IMR-90 (cell line): ENCODE results near the gene ATP2A3. TPM values are rescaled to one million over a fixed set of nuclear protein-coding genes. Genes with fewer than 3 reads are reported as not detected.
A peak's percentile ranks its signal among the peaks of the same experiment; 100 is the strongest.

Experiments
- ATAC-seq: fragments of 200-7000 bp; cut with Tn5 transposase; 2 replicates; pipeline ENCODE4 v1.9.1; 2020; ENCODE audit warnings: low read depth, mild to moderate bottlenecking, moderate library complexity
- BruUV-seq: library from RNA; stranded (reverse); fragments of 400-500 nt; replicated peaks from 2 replicates; lab custom pipeline; 2021; lab: Mats Ljungman, UMichigan
- CTCF ChIA-PET: fragments of 300-600 bp; formaldehyde crosslinking; extraction: SDS; loops from one replicate; lab custom pipeline; 2021; ENCODE audit warnings: antibody characterized with exemption; lab: Yijun Ruan, JAX
- POLR2A ChIA-PET: fragments of 300-600 bp; sonication (Branson Sonifier 250); formaldehyde crosslinking; loops from one replicate; lab custom pipeline; 2022; ENCODE audit warnings: antibody characterized with exemption; ENCODE audit not compliant: unreplicated experiment; lab: Charles Lee
- DNase-seq: peaks from one replicate; pipeline ENCODE4 v3.0.0; 2013
- H2AFZ ChIP-seq: replicated peaks from 2 replicates; pipeline ENCODE3; 2013; ENCODE audit warnings: low read length, mild to moderate bottlenecking; ENCODE audit not compliant: poor library complexity
- H2AK5ac ChIP-seq: 2 replicates; pipeline ENCODE4 v1.6.1; 2013; ENCODE audit warnings: low read depth, low read length, inconsistent platforms
- H2AK9ac ChIP-seq: replicated peaks from 2 replicates; pipeline ENCODE3; 2013; ENCODE audit warnings: mild to moderate bottlenecking, low read depth, low read length, moderate library complexity; ENCODE audit not compliant: poor library complexity
- H2BK120ac ChIP-seq: 2 replicates; pipeline ENCODE4 v1.6.1; 2013; ENCODE audit warnings: low read depth, low read length, inconsistent platforms
- H2BK15ac ChIP-seq: 3 replicates; pipeline ENCODE4 v1.6.1; 2013; ENCODE audit warnings: low read depth, low read length, inconsistent platforms
- H2BK20ac ChIP-seq: 2 replicates; pipeline ENCODE4 v1.6.1; 2013; ENCODE audit warnings: low read depth, mild to moderate bottlenecking, inconsistent platforms, low read length, moderate library complexity
- H2BK5ac ChIP-seq: 2 replicates; pipeline ENCODE4 v1.6.1; 2013; ENCODE audit warnings: mild to moderate bottlenecking, low read depth, low read length, inconsistent platforms; ENCODE audit not compliant: poor library complexity, severe bottlenecking
- H3K14ac ChIP-seq: replicated peaks from 2 replicates; pipeline ENCODE4 v1.6.1; 2013; ENCODE audit warnings: low read depth, low read length, inconsistent platforms
- H3K18ac ChIP-seq: 2 replicates; pipeline ENCODE4 v1.6.1; 2013; ENCODE audit warnings: low read depth, low read length, control low read depth
- H3K23ac ChIP-seq: 2 replicates; pipeline ENCODE4 v1.6.1; 2013; ENCODE audit warnings: low read depth, low read length, inconsistent platforms
- H3K27ac ChIP-seq: 2 replicates; pipeline ENCODE4 v1.5.1; 2013; ENCODE audit warnings: mild to moderate bottlenecking, control low read depth, low read length; ENCODE audit not compliant: insufficient read depth
- H3K27me3 ChIP-seq: 2 replicates; pipeline ENCODE4 v1.6.1; 2013; ENCODE audit warnings: low read length; ENCODE audit not compliant: control insufficient read depth, insufficient read depth
- H3K36me3 ChIP-seq: 2 replicates; pipeline ENCODE4 v1.6.1; 2013; ENCODE audit warnings: low read length, mixed read lengths; ENCODE audit not compliant: control insufficient read depth, insufficient read depth
- H3K4ac ChIP-seq: 2 replicates; pipeline ENCODE4 v1.6.1; 2013; ENCODE audit warnings: low read depth, low read length, inconsistent platforms
- H3K4me1 ChIP-seq: 2 replicates; pipeline ENCODE4 v1.6.1; 2013; ENCODE audit warnings: low read length, mixed read lengths; ENCODE audit not compliant: control insufficient read depth, insufficient read depth
- H3K4me2 ChIP-seq: 2 replicates; pipeline ENCODE4 v1.6.1; 2013; ENCODE audit warnings: low read depth, mild to moderate bottlenecking, control low read depth, low read length, moderate library complexity
- H3K4me3 ChIP-seq: 2 replicates; pipeline ENCODE4 v1.5.1; 2013; ENCODE audit warnings: low read depth, mild to moderate bottlenecking, control low read depth, low read length, moderate library complexity; ENCODE audit not compliant: insufficient read depth
- H3K56ac ChIP-seq: 2 replicates; pipeline ENCODE4 v1.6.1; 2013; ENCODE audit warnings: low read length, inconsistent platforms; ENCODE audit not compliant: insufficient read depth; ENCODE audit errors: extremely low read depth
- H3K79me1 ChIP-seq, 2 experiments: 2 replicates each; pipeline ENCODE4 v1.6.1; 2013; ENCODE audit warnings: low read length in 2 of 2, inconsistent platforms in 1 of 2, low read depth in 1 of 2
- H3K9ac ChIP-seq: 2 replicates; pipeline ENCODE4 v1.6.1; 2013; ENCODE audit warnings: low read depth, low read length, control low read depth
- H3K9me1 ChIP-seq: 2 replicates; pipeline ENCODE4 v1.6.1; 2013; ENCODE audit warnings: low read length, inconsistent platforms; ENCODE audit not compliant: insufficient read depth
- H3K9me3 ChIP-seq: 2 replicates; pipeline ENCODE4 v1.6.1; 2013; ENCODE audit warnings: low read length; ENCODE audit not compliant: control insufficient read depth, insufficient read depth
- H4K20me1 ChIP-seq: 2 replicates; pipeline ENCODE4 v1.6.1; 2013; ENCODE audit warnings: low read length, inconsistent platforms; ENCODE audit not compliant: insufficient read depth
- H4K5ac ChIP-seq: 2 replicates; pipeline ENCODE4 v1.6.1; 2013; ENCODE audit warnings: mild to moderate bottlenecking, low read depth, low read length, control low read depth
- H4K8ac ChIP-seq, 2 experiments: 2 replicates each; pipeline ENCODE4 v1.6.1; 2013; ENCODE audit warnings: low read depth in 2 of 2, low read length in 2 of 2, control low read depth in 1 of 2, inconsistent platforms in 1 of 2
- H4K91ac ChIP-seq: 2 replicates; pipeline ENCODE4 v1.6.1; 2013; ENCODE audit warnings: low read depth, low read length, inconsistent platforms; ENCODE audit not compliant: insufficient read depth
- BHLHE40 ChIP-seq: fragments of 150-350 bp; IDR thresholded peaks from 2 replicates; pipeline ENCODE4 v1.6.1; 2016; ENCODE audit warnings: mild to moderate bottlenecking, low read depth, low read length
- CEBPB ChIP-seq: IDR thresholded peaks from 2 replicates; pipeline ENCODE4 v1.6.1; 2012; ENCODE audit warnings: low read depth, low read length, improper control_type of control experiment
- CHD1 ChIP-seq: IDR thresholded peaks from 2 replicates; pipeline ENCODE4 v1.6.1; 2012; ENCODE audit warnings: low read depth, low read length, improper control_type of control experiment
- FOS ChIP-seq: fragments of 150-350 bp; IDR thresholded peaks from 2 replicates; pipeline ENCODE4 v1.6.1; 2016; ENCODE audit warnings: low read depth, low read length
- MAFK ChIP-seq: IDR thresholded peaks from 2 replicates; pipeline ENCODE4 v1.6.1; 2012; ENCODE audit warnings: low read depth, low read length, improper control_type of control experiment
- MXI1 ChIP-seq: IDR thresholded peaks from 2 replicates; pipeline ENCODE4 v1.6.1; 2012; ENCODE audit warnings: low read depth, mild to moderate bottlenecking, low read length, moderate library complexity, borderline replicate concordance
- NFE2L2 ChIP-seq: fragments of 150-350 bp; IDR thresholded peaks from 2 replicates; pipeline ENCODE4 v1.6.1; 2016; ENCODE audit warnings: low read depth, mild to moderate bottlenecking, low read length
- POLR2A ChIP-seq: IDR thresholded peaks from 2 replicates; pipeline ENCODE4 v1.6.1; 2012; ENCODE audit warnings: mild to moderate bottlenecking, low read depth, low read length
- RCOR1 ChIP-seq: IDR thresholded peaks from 2 replicates; pipeline ENCODE4 v1.6.1; 2012; ENCODE audit warnings: mild to moderate bottlenecking, low read length, improper control_type of control experiment; ENCODE audit not compliant: insufficient replicate concordance
- SMC3 ChIP-seq: fragments of 150-350 bp; IDR thresholded peaks from 2 replicates; pipeline ENCODE4 v1.6.1; 2016; ENCODE audit warnings: low read depth, mild to moderate bottlenecking, antibody characterized with exemption, low read length, moderate library complexity
- WGBS, 2 experiments: methylation state at CpG; one replicate each; pipeline versions ENCODE4 v1.1.5 to v1.1.7; 2013; ENCODE audit warnings: missing lambda C conversion rate in 2 of 2; ENCODE audit not compliant: insufficient read length in 1 of 2; ENCODE audit errors: extremely low coverage in 2 of 2; 5-methylcytosine and 5-hydroxymethylcytosine counted together
- dilution Hi-C: fragments of 300-500 bp; cut with HindIII; formaldehyde crosslinking; loops from one replicate; pipeline ENCODE4 v1.14.3; 2018; ENCODE audit warnings: low sequenced_read_pairs; ENCODE audit not compliant: unreplicated experiment
- in situ Hi-C: fragments of 300-500 bp; cut with MboI; formaldehyde crosslinking; loops from 3 replicates; pipeline ENCODE4 v1.14.3; 2019; ENCODE audit warnings: low sequenced_read_pairs, inconsistent platforms, mixed read lengths
- intact Hi-C: fragments of 100-400 bp; cut with micrococcal nuclease; formaldehyde crosslinking; loops from 2 replicates; pipeline ENCODE4 v1.10.0; 2022
- polyA plus RNA-seq, 3 experiments: library from polyadenylated mRNA; depleted of rRNA; stranded (reverse); fragments of >200 nt; gene quantifications; 2 replicates each; pipeline ENCODE4 v1.2.3, GENCODE V29; 2012; ENCODE audit warnings: low replicate concordance in 1 of 3
- total RNA-seq: library from RNA; depleted of rRNA; stranded (reverse); fragments of >200 nt; gene quantifications from 2 replicates; pipeline ENCODE4 v1.2.3, GENCODE V29; 2012
- TF ChIP-seq, protein P1 (sequence below): fragments of 150-350 bp; IDR thresholded peaks from 2 replicates; pipeline ENCODE4 v1.6.1; 2016; ENCODE audit warnings: low read depth, mild to moderate bottlenecking, low read length, moderate library complexity, borderline replicate concordance

ATP2A3 gene
- total and polyA plus RNA-seq, 2 of the 4 experiments (the other 2 are of a cell fraction) = 0.18 to 0.63 TPM

DNA sequence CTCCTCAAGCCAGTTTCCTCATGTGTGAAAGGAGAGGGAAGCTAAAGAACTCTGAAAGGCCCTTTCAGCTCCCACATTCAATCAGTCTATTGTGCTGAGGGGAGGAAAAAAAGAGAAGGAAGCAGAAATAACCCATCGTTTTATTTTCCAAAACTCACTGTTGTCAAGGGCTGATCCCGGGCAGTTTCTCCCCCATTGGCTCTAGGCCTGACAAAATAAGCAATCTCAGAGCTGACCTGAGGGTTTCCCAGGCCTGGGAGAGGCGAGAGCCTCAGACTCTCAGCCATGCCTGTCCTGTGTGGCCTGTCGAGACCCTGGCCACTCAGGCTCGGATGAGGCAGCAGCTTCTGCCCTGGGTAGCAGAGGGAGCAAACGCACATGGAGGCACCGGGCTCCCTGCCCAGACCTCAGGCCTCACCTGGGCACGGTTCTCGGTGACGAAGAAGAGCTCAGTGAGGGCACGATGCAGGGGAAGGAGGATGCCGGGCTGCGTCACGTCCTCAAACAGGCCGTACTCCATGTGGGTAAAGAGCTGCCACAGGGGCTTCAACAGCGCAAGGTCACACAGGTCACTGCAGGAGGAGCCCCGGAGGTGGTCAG is 45.0 kb upstream of the ATP2A3 start:
- Histone ChIP-seq H2AK9ac (no peak overlapping the region), H3K9me3 (no peaks in the 10 kb centered on the region), H3K4me3 (no peak overlapping the region), H3K56ac (no peak overlapping the region), H3K27ac (peak overlapping the region; percentile 68; the same call in 1 of the 2 replicates), H3K9me1 (peaks cover 26% of the 10 kb centered on the region), H2AFZ (no peak overlapping the region), H3K23ac (no peak overlapping the region), H3K4me2 (no peak overlapping the region; the same call in 1 of the 2 replicates), H2BK15ac (no peak overlapping the region; the same call in 2 of the 3 replicates), H2BK120ac (0 out of 2 replicates have a peak overlapping the region, but pooled peaks have one; percentile 57), H3K9ac (no peak overlapping the region), H4K91ac (peak overlapping the region; percentile 3; the same call in 1 of the 2 replicates), H3K36me3 (peaks cover 48% of the 10 kb centered on the region), H3K4me1 (peaks cover 23% of the 10 kb centered on the region), H3K4ac (peak overlapping the region; percentile 8), H3K14ac (0 out of 2 replicates have a peak overlapping the region, but pooled peaks have one; percentile 66), H3K79me1 (peaks cover 0 to 26% of the 10 kb centered on the region in 2 experiments; a peak in 2 of 4 replicates), H3K18ac (no peak overlapping the region; the same call in 1 of the 2 replicates), H4K8ac (peak overlapping the region in 1 of 2 experiments; percentile 19; a peak in 1 of 4 replicates), H3K27me3 (no peaks in the 10 kb centered on the region), H2AK5ac (peak overlapping the region; percentile 68; the same call in 1 of the 2 replicates), H2BK5ac (no peak overlapping the region), H4K20me1 (peaks cover 19% of the 10 kb centered on the region), H2BK20ac (no peak overlapping the region), H4K5ac (no peak overlapping the region)
- TF ChIP-seq, protein P1, sequence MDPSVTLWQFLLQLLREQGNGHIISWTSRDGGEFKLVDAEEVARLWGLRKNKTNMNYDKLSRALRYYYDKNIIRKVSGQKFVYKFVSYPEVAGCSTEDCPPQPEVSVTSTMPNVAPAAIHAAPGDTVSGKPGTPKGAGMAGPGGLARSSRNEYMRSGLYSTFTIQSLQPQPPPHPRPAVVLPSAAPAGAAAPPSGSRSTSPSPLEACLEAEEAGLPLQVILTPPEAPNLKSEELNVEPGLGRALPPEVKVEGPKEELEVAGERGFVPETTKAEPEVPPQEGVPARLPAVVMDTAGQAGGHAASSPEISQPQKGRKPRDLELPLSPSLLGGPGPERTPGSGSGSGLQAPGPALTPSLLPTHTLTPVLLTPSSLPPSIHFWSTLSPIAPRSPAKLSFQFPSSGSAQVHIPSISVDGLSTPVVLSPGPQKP = no peak
- TF ChIP-seq CHD1 (no peak), NFE2L2 (no peak), MAFK (no peak), MXI1 (no peak), RCOR1 (no peak), FOS (no peak), CEBPB (no peak), SMC3 (no peak), BHLHE40 (no peak), POLR2A (no peak)
- ATAC-seq (peak; percentile 16; the same call in 1 of the 2 replicates), DNase-seq (peak; percentile 62)
- in situ Hi-C loops = loop anchor here (5.0 to 25.0 kb wide), 2 partner anchors 97 to 272 kb away; no protein-coding TSS in a partner anchor
- BruUV-seq = no TSS peak
- intact Hi-C loops = loop anchor here (2.0 kb wide), 1 partner anchor 94 kb away; no protein-coding TSS in a partner anchor
- dilution Hi-C loops = no loop called here
- CTCF ChIA-PET = interaction anchor here (1.0 to 2.6 kb wide), 5 partner anchors 8 to 271 kb away, joined by 3 to 11 read pairs (median 8); no protein-coding TSS in a partner anchor
- 85% methylated on average over 15 of the region's 17 CpGs; no CpG with 5 or more reads in 1 of the 2 experiments for WGBS, 2 experiments
- POLR2A ChIA-PET = no interaction called here
